Measurements from ENCODE around the gene SYNGR2.

GRCh38 chr17:78129351-78130089 is 38.9 kb upstream of the SYNGR2 start:
- TF ChIP-seq CTCF (IDR thresholded peaks at IDR 0.05) (no peak), POLR2A (IDR thresholded peaks at IDR 0.05) (no peak), EP300 (IDR thresholded peaks at IDR 0.05) (no peak), POLR2AphosphoS5 (IDR thresholded peaks at IDR 0.05) (no peak)
